Skeletal muscle tissue (tissue), 4 donors: ENCODE measurements around the gene EXOC2. TPM values are rescaled to one million over a fixed set of nuclear protein-coding genes. Genes with fewer than 3 reads are reported as not detected.
A peak's percentile ranks its signal among the peaks of the same experiment; 100 is the strongest.
"Not testable (repeated sequence)": the region's sequence is repeated elsewhere in the genome, so short reads cannot be mapped to it uniquely, and the experiment has no call there.

Experiments used
- H3K27ac ChIP-seq: one replicate; pipeline ENCODE4 v1.7.0; 2013; ENCODE audit warnings: mild to moderate bottlenecking, low read depth, low read length, inconsistent platforms
- H3K27me3 ChIP-seq, 3 donors: one replicate each; pipeline ENCODE4 v1.7.0; 2013; ENCODE audit warnings: low read length in 3 of 3; ENCODE audit not compliant: control insufficient read depth in 3 of 3, insufficient read depth in 3 of 3
- H3K36me3 ChIP-seq, 3 donors: one replicate each; pipeline ENCODE4 v1.7.0; 2013; ENCODE audit warnings: low read length in 3 of 3; ENCODE audit not compliant: control insufficient read depth in 3 of 3, insufficient read depth in 3 of 3
- H3K4me1 ChIP-seq, 3 donors: one replicate each; pipeline ENCODE4 v1.7.0; 2013; ENCODE audit warnings: low read length in 3 of 3, mild to moderate bottlenecking in 3 of 3; ENCODE audit not compliant: control insufficient read depth in 3 of 3, insufficient read depth in 3 of 3
- H3K4me3 ChIP-seq, 3 donors: one replicate each; pipeline ENCODE4 v1.7.0; 2013; ENCODE audit warnings: low read length in 3 of 3
- H3K9ac ChIP-seq, 3 donors: one replicate each; pipeline ENCODE4 v1.7.0; 2013; ENCODE audit warnings: low read length in 3 of 3, mild to moderate bottlenecking in 3 of 3, moderate library complexity in 2 of 3, low read depth in 1 of 3
- H3K9me3 ChIP-seq, 3 donors: one replicate each; pipeline ENCODE4 v1.7.0; 2013; ENCODE audit warnings: low read length in 3 of 3; ENCODE audit not compliant: control insufficient read depth in 3 of 3
- total RNA-seq: library from RNA; depleted of rRNA; stranded (reverse); fragments of >200 nt; gene quantifications from one replicate; pipeline ENCODE4 v1.2.3, GENCODE V29; 2014
- donor health status: Osteomylitis.

EXOC2 gene
- total RNA-seq, 1 donor from 2014 or later: 26.6 TPM

DNA sequence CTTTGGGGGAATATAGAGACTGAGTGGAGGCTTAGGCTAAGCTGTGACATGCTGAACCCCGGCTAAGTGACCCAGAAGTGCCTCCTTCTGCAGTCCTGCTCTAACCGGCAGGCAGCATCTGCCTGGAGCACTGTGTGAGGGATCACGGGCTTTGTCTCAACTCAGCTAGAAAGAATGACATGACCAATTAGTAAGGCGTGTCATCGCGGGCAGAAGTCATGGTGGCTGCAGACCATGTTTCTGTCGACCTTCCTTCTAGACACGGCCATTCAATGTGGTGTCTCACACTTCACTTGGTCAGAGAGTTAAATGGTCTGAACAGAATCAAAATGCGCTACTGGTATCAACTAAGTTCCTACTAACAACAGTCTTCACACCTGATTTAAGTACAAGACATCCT is 71.0 kb downstream of the EXOC2 start:
- no peaks in the 10 kb centered on the region for H3K27me3 ChIP-seq
- peaks cover 3 to 7% (median 5%) of the 10 kb centered on the region in 3 donors for H3K4me1 ChIP-seq
- H3K9me3 ChIP-seq: no peaks in the 10 kb centered on the region
- H3K36me3 ChIP-seq: peaks cover 0 to 7% (median 4%) of the 10 kb centered on the region in 3 donors
- no peak overlapping the region for H3K27ac ChIP-seq
- H3K4me3 ChIP-seq: no peak overlapping the region
- H3K9ac ChIP-seq: no peak overlapping the region

DNA sequence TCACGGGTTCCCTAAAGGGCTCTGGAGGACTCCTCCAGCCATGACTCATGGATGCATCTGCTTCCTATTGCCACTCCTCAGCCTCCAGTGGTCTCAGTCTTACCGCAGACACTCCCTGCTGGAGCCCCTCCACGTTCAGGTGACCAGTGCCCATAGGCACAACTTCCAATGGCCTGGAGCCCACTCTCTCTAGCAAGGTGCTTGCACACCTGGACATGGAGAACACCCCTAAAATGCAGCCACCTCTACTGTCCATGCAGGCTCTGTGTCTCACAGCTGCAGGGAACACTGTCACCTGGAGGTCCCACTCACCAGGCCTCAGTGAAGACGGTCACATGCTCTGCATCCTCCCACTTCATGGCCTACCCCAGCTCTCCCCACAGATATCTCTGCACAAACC is 72.0 kb downstream of the EXOC2 start:
- H3K4me1 ChIP-seq: peaks cover 2 to 7% (median 3%) of the 10 kb centered on the region in 3 donors
- H3K4me3 ChIP-seq: no peak overlapping the region
- no peak overlapping the region for H3K9ac ChIP-seq
- H3K9me3 ChIP-seq: no peaks in the 10 kb centered on the region
- H3K36me3 ChIP-seq: peaks cover 0 to 7% (median 4%) of the 10 kb centered on the region in 3 donors
- no peak overlapping the region for H3K27ac ChIP-seq
- no peaks in the 10 kb centered on the region for H3K27me3 ChIP-seq

DNA sequence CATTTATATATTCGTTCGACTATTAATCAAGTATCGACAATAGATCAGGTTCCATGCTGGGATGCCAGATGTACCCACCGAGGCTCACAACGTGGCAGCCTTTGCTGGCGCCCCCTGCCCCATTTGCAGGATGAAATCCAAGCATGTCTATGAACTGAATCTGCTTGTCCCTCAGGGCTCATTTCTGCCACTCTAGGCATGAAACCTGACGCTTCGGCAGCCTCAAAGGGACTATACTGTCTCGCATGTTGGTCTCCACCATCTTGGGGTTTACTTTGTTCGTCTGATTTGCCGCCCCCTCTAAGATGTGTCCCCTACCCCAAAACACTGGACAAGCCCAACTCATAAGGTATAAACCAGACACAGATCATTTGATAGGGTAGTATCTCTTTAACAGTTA is 72.8 kb downstream of the EXOC2 start:
- Histone ChIP-seq H3K27ac (no peak overlapping the region), H3K36me3 (peaks cover 0 to 7% (median 5%) of the 10 kb centered on the region in 3 donors), H3K9me3 (no peaks in the 10 kb centered on the region), H3K4me1 (peaks cover 0 to 7% (median 3%) of the 10 kb centered on the region in 3 donors), H3K27me3 (no peaks in the 10 kb centered on the region), H3K9ac (no peak overlapping the region), H3K4me3 (no peak overlapping the region)

DNA sequence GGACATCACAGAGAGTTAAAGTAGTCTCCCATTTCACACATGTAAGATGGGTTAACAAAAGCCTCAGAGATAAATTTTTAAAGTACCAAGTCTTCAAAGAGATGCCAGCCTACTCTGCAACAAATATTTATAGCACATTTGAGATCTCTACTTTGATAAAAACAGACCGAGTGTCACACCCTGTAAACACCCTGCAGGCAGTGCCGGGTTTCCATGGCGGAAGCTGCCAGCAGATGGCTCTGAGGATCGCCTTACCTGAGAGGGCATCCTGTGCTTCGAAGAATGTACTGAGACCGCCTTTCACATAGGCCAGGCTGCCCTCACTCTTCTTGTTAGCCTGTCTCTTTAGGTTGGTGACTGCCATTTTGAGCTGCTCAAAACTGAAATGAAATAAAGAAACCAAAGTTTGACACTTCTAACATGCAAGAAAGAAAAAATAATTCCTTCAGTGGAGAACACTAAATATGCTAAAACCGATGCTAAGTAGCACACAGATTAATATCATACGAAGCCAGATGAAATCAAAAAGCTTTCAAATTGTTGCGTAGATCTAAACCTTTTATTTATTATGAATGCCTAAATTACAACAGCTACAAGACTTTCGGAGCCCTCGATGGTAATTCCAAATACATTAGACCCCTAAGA is 75.4 kb downstream of the EXOC2 start:
- Histone ChIP-seq H3K9me3 (no peaks in the 10 kb centered on the region), H3K4me1 (peaks cover 0 to 7% (median 3%) of the 10 kb centered on the region in 3 donors), H3K27me3 (no peaks in the 10 kb centered on the region), H3K27ac (no peak overlapping the region), H3K9ac (peak overlapping the region in 1 of 3 donors; percentile 33), H3K4me3 (no peak overlapping the region), H3K36me3 (peaks cover 0 to 8% (median 7%) of the 10 kb centered on the region in 3 donors)

DNA sequence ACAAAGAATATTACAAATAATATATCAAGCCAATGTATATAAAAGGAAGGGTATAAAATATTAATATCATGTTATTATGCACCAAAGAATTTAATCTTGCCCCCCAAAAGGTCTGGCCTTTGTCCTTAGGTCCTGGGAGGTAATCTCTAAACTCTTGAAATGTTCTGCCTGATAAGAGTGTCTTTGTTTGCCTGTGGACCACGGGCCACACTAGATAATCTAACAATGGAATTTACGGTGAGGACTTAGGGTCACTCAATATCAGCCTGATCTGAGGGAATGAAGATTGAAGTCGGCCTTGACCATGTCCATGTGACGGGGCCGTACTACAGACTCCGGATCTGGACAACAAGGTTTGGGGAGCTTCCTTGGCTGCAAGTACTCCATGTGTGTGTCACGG is 79.0 kb downstream of the EXOC2 start:
- H3K27me3 ChIP-seq: no peaks in the 10 kb centered on the region
- H3K27ac ChIP-seq: no peak overlapping the region
- H3K9me3 ChIP-seq: no peaks in the 10 kb centered on the region
- peaks cover 0 to 12% (median 5%) of the 10 kb centered on the region in 3 donors for H3K4me1 ChIP-seq
- peaks cover 0 to 5% (median 0%) of the 10 kb centered on the region in 3 donors for H3K36me3 ChIP-seq
- no peak overlapping the region for H3K4me3 ChIP-seq
- H3K9ac ChIP-seq: no peak overlapping the region

- Histone ChIP-seq H3K27me3 (no peaks in the 10 kb centered on the region), H3K4me1 (peaks cover 0 to 5% (median 2%) of the 10 kb centered on the region in 3 donors), H3K27ac (no peak overlapping the region), H3K9me3 (no peaks in the 10 kb centered on the region), H3K4me3 (no peak overlapping the region), H3K36me3 (peaks cover under 1 to 7% (median 2%) of the 10 kb centered on the region in 3 donors), H3K9ac (no peak overlapping the region)
Observed at GRCh38 chr6:611928-612327, 81.0 kb downstream of the EXOC2 start.

GRCh38 chr6:610882-611281 is 82.1 kb downstream of the EXOC2 start:
- no peak overlapping the region for H3K27ac ChIP-seq
- H3K4me3 ChIP-seq: no peak overlapping the region
- H3K36me3 ChIP-seq: peaks cover 3 to 12% (median 7%) of the 10 kb centered on the region in 3 donors
- H3K27me3 ChIP-seq: no peaks in the 10 kb centered on the region
- peaks cover 0 to 5% (median 2%) of the 10 kb centered on the region in 3 donors for H3K4me1 ChIP-seq
- H3K9me3 ChIP-seq: no peaks in the 10 kb centered on the region
- H3K9ac ChIP-seq: no peak overlapping the region

DNA sequence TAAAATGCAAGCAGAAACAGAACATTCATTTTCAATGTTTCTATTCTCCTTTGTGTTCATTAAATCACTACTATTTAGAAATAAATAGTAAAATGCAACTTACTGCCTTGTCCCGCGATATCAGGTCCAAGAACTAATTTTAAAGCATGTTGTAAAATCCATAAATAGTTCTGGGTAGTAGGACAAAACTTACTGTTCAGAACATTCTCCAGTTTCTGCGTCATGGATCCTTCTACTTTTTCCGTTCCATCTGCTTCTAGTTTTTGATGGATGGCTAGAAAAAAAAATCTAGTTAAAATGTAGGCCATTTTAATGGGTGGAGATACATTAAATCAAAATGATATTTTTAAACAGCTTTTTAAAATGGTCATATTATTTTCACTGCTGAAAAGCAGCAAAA is 83.0 kb downstream of the EXOC2 start:
- Histone ChIP-seq H3K27me3 (no peaks in the 10 kb centered on the region), H3K4me3 (no peak overlapping the region), H3K9ac (no peak overlapping the region), H3K36me3 (peaks cover 3 to 9% (median 7%) of the 10 kb centered on the region in 3 donors), H3K27ac (no peak overlapping the region), H3K4me1 (peaks cover 0 to 5% (median 2%) of the 10 kb centered on the region in 3 donors), H3K9me3 (no peaks in the 10 kb centered on the region)

DNA sequence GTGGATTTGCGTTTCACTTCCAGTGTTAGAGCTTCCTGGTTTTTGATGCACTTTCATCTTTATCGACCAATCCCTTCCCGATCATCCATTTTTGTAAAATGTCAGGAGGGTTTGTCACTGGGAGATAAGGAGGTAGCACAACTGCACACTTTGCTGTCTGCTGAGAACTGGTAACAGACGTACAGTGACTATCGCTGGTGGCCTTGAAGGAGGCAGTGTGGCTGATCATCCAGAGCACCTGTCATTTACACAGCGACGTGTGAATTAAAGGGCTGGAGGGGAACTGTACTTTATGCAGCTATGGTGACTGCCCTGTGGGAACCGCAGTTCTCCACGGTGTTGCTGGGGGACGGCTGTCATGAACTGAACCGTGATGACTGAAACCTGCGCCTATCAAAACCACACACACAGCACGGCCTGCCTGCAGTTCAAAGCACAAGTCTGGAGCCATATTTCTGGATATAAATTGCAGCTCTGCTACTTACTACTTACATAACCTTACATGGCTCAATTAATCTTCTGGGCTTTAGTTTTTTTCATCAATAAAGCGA is 86.0 kb downstream of the EXOC2 start:
- Histone ChIP-seq H3K4me1 (peaks cover 0 to 5% (median 2%) of the 10 kb centered on the region in 3 donors), H3K27ac (no peak overlapping the region), H3K9ac (no peak overlapping the region), H3K9me3 (no peaks in the 10 kb centered on the region), H3K36me3 (peaks cover 3 to 10% (median 7%) of the 10 kb centered on the region in 3 donors), H3K27me3 (no peaks in the 10 kb centered on the region), H3K4me3 (no peak overlapping the region)

DNA sequence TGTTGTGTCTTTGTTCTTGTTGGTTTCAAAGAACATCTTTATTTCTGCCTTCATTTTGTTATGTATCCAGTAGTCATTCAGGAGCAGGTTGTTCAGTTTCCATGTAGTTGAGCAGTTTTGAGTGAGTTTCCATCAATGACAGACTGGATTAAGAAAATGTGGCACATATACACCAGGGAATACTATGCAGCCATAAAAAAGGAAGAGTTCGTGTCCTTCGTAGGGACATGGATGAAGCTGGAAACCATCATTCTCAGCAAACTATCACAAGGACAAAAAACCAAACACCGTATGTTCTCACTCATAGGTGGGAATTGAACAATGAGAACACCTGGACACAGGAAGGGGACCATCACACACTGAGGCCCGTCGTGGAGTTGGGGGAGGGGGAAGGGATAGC is 87.0 kb downstream of the EXOC2 start:
- not testable (repeated sequence) for H3K27me3 ChIP-seq, H3K27ac ChIP-seq, H3K4me1 ChIP-seq, H3K9ac ChIP-seq, H3K4me3 ChIP-seq, H3K9me3 ChIP-seq
- peaks cover 3 to 10% (median 7%) of the 10 kb centered on the region in 3 donors for H3K36me3 ChIP-seq
